Cerebellar cortex (tissue), 1 donor: Measurements from ENCODE around the gene VANGL1.

Experiments used
- DNase-seq: peaks from one replicate; pipeline ENCODE4 v3.0.0-alpha.2; 2015; ENCODE audit warnings: low spot score

The VANGL1 gene

GRCh38 chr1:115668579-115668978 is 26.8 kb downstream of the VANGL1 start:
- no peak for DNase-seq

GRCh38 chr1:115669002-115669673 is 27.4 kb downstream of the VANGL1 start:
- DNase-seq, result no peak

DNA sequence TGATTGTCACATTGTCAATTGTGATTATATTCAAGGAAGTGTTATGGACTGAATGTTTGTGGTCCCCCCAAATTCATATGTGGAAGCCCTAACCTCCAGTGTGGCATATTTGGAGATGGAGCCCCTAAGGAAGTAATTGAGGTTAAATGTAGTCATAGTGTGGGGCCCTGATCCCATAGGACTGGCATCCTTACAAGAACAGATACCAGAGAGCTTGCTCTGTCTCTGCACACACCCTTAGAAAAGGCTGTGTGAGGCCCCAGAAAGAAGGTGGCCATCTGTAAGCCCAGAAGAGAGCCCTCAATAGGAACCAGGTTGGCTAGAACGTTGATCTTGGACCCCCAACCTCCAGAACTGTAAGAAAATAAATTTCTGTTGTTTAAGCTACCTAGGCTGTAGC is 28.1 kb downstream of the VANGL1 start:
- DNase-seq, result no peak

GRCh38 chr1:115670476-115671175 is 28.9 kb downstream of the VANGL1 start:
- no peak for DNase-seq

GRCh38 chr1:115671176-115671934 is 29.6 kb downstream of the VANGL1 start:
- no peak for DNase-seq

- no peak for DNase-seq
Measured at GRCh38 chr1:115672224-115673009, 30.6 kb downstream of the VANGL1 start.

- DNase-seq, result no peak
Measured at GRCh38 chr1:115676498-115677181, 34.9 kb downstream of the VANGL1 start.

- no peak for DNase-seq
Measured at GRCh38 chr1:115677182-115677555, 35.4 kb downstream of the VANGL1 start.

DNA sequence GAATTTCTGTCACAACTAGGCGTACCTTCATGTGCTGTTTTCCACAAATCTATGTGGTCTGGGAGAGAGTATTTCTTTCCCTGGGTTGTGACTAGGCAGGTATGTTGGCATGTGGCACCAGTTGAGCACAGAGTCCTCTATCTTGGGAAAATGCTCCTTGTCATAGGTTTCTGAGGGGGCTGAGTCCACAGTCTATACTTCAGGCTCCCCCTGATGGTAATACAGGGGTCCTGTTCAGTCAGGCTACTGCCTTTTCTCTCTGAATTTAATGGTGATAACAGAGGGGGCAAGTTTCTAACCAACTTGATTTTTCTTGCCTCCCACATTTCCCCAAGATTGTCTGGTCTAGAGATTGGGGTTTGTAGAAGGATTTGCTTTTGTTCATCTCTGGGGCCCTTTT is 35.8 kb downstream of the VANGL1 start:
- no peak for DNase-seq

GRCh38 chr1:115678141-115678540 is 36.4 kb downstream of the VANGL1 start:
- DNase-seq, result no peak

DNA sequence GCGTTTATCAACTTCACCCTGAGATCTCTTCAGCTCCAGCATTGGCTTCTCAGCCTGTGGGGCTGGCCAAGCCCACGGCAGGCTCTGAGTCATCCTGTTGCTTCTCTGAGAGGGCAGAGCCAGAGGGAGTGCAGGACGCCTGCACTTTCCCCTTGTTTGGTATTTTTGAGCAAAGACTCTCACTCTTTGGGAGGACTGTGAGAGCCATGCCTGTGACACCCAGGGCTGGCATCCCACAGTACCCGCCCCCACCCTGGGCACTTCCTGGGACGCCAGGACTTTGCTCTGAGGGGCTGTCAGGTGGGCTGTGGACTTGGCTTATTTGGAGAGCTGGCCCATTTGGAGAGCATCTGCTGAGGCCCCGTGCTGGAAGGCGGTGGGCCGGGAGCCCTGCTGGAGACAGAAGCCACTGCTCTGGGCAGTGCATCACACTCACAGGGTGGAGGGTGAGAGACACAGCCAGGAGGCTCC is 37.4 kb downstream of the VANGL1 start:
- no peak for DNase-seq

DNA sequence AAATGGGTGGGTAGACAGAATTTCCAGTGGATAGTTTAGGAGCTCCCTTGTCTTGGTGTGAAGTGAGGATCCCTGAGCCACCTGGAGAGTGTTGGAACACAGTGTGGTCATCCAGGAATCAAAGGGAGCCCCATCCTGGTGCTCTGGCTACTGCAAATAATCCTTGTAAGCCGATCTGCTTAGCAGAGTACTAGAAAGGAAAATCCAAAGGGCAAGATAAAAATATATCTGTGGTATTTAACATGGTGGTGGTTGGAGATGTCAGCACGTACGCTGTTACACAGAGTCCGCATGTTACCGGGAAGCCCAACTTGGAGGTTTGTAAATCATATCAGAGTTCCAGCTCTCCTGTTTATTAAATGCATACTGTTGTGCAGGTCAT is 39.0 kb downstream of the VANGL1 start:
- DNase-seq, result no peak

- DNase-seq, result no peak
Measured at GRCh38 chr1:115682792-115683191, 41.0 kb downstream of the VANGL1 start.

GRCh38 chr1:115685029-115685705 is 43.4 kb downstream of the VANGL1 start:
- no peak for DNase-seq

DNA sequence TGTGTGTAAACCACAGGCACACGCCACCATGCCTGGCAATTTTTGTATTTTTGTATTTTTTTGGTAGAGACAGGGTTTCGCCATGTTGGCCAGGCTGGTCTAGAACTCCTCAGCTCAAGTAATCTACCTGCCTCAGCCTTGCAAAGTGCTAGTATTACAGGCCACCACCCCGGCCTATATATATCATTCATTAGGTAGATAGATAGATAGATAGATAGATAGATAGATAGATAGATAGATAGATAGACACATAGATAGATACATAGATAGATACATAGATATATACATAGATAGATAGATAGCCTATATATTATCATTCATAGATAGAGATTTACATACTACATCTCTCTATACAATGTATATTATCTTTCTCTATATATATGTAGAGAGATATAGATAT is 46.0 kb downstream of the VANGL1 start:
- no peak for DNase-seq

GRCh38 chr1:115690972-115691371 is 49.2 kb downstream of the VANGL1 start:
- DNase-seq, result no peak

- no peak for DNase-seq
Measured at GRCh38 chr1:115692224-115692623, 50.5 kb downstream of the VANGL1 start.

- DNase-seq, result no peak
Measured at GRCh38 chr1:115694805-115695204, 53.0 kb downstream of the VANGL1 start.

- no peak for DNase-seq
Measured at GRCh38 chr1:115697619-115698018, 55.8 kb downstream of the VANGL1 start.

DNA sequence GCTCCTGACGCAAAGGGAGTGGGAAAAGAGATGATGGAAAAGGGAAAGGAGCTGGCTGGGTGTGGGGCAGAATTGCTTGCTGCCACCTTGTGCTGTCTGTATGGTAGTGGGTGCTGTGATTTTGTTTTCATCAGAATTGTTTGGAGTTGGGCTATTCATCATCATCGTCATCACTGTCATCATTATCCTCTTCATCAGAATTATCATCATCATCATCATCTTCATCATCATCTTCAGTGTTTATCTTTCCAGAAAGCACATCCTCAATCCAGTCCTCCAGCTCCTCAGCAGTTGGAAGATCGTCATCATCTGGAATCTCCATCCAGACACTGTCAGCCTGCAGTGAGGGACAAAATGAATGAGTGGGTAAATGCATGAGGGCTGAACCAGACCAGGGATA is 59.3 kb downstream of the VANGL1 start:
- DNase-seq, result no peak

GRCh38 chr1:115702959-115703358 is 61.2 kb downstream of the VANGL1 start:
- no peak for DNase-seq
